ENCODE results near the gene B4GALT2.

The B4GALT2 gene

GRCh38 chr1:43980255-43981134 lies 1.5 kb downstream of the B4GALT2 start:
- H2AFZ ChIP-seq (ENCODE audit: low read depth, low read length): no peak overlapping the region
- H3K36me3 ChIP-seq (ENCODE audit: control insufficient read depth in 1 of 2, insufficient read depth in 2 of 2, low read depth in 1 of 2, low read length in 2 of 2): peaks cover 45 to 73% of the 10 kb centered on the region in 2 experiments
- no peak overlapping the region for H4K8ac ChIP-seq (ENCODE audit: low read length)
- no peak overlapping the region for H2AK5ac ChIP-seq (ENCODE audit: low read length, severe bottlenecking)
- peak overlapping the region in 1 of 2 experiments; percentile 86 for H3K18ac ChIP-seq (ENCODE audit: low read depth in 1 of 2, low read length in 2 of 2)
- no peaks in the 10 kb centered on the region for H3K9me3 ChIP-seq (ENCODE audit: control insufficient read depth, low read length)
- no peaks in the 10 kb centered on the region for H3K27me3 ChIP-seq (ENCODE audit: control insufficient read depth in 1 of 2, insufficient read depth in 1 of 2, low read length in 2 of 2)
- H3K27ac ChIP-seq (ENCODE audit: low read length, poor library complexity, severe bottlenecking): no peak overlapping the region
- H4K91ac ChIP-seq (ENCODE audit: low read length): peak overlapping the region; percentile 31
- no peak overlapping the region for H2BK5ac ChIP-seq (ENCODE audit: low read depth, low read length, poor library complexity, severe bottlenecking)
- no peak overlapping the region for H2BK120ac ChIP-seq (ENCODE audit: low read depth, low read length)
- H3K4me3 ChIP-seq (ENCODE audit: insufficient read depth in 1 of 2, low read depth in 1 of 2, low read length in 2 of 2): peak overlapping the region; percentile 73 to 85
- H2BK15ac ChIP-seq (ENCODE audit: low read depth, poor library complexity, severe bottlenecking): no peak overlapping the region
- peaks cover 52% of the 10 kb centered on the region for H3K4me1 ChIP-seq (ENCODE audit: control insufficient read depth, insufficient read depth, low read depth, low read length)
- H2BK12ac ChIP-seq (ENCODE audit: low read length in 2 of 2): peak overlapping the region in 1 of 2 experiments; percentile 22
- peak overlapping the region in 1 of 2 experiments; percentile 86 for H3K14ac ChIP-seq (ENCODE audit: low read length in 2 of 2)
- peak overlapping the region; percentile 48 to 71 for H3K4ac ChIP-seq (ENCODE audit: low read depth in 1 of 2, low read length in 2 of 2)
- no peak overlapping the region for H3K23ac ChIP-seq (ENCODE audit: low read length in 2 of 2)
- H3K4me2 ChIP-seq (ENCODE audit: low read length, poor library complexity, severe bottlenecking): peak overlapping the region; percentile 77
- H3K79me1 ChIP-seq (replicated peaks; ENCODE audit: low read length, poor library complexity, severe bottlenecking): peaks cover 49% of the 10 kb centered on the region
- DNase-seq: peak; percentile 50
- 85% methylated on average over 13 of the region's 13 CpGs for WGBS
- H3K9ac ChIP-seq (ENCODE audit: low read length): peak overlapping the region; percentile 85

DNA sequence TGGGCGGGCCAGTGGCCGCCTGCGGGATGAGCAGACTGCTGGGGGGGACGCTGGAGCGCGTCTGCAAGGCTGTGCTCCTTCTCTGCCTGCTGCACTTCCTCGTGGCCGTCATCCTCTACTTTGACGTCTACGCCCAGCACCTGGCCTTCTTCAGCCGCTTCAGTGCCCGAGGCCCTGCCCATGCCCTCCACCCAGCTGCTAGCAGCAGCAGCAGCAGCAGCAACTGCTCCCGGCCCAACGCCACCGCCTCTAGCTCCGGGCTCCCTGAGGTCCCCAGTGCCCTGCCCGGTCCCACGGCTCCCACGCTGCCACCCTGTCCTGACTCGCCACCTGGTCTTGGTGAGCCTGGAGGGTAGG lies 2.1 kb downstream of the B4GALT2 start:
- no peak overlapping the region for H3K14ac ChIP-seq (ENCODE audit: low read length in 2 of 2)
- no peak overlapping the region for H3K23ac ChIP-seq (ENCODE audit: low read length in 2 of 2)
- H4K8ac ChIP-seq (ENCODE audit: low read length): no peak overlapping the region
- no peak overlapping the region for H3K18ac ChIP-seq (ENCODE audit: low read depth in 1 of 2, low read length in 2 of 2)
- H2AK5ac ChIP-seq (ENCODE audit: low read length, severe bottlenecking): no peak overlapping the region
- H4K91ac ChIP-seq (ENCODE audit: low read length): no peak overlapping the region
- H2BK15ac ChIP-seq (ENCODE audit: low read depth, poor library complexity, severe bottlenecking): no peak overlapping the region
- H3K27ac ChIP-seq (ENCODE audit: low read length, poor library complexity, severe bottlenecking): no peak overlapping the region
- WGBS: 93% methylated on average over 20 of the region's 20 CpGs
- no peak overlapping the region for H3K4me3 ChIP-seq (ENCODE audit: insufficient read depth in 1 of 2, low read depth in 1 of 2, low read length in 2 of 2)
- no peak overlapping the region for H2AFZ ChIP-seq (ENCODE audit: low read depth, low read length)
- no peaks in the 10 kb centered on the region for H3K9me3 ChIP-seq (ENCODE audit: control insufficient read depth, low read length)
- no peaks in the 10 kb centered on the region for H3K27me3 ChIP-seq (ENCODE audit: control insufficient read depth in 1 of 2, insufficient read depth in 1 of 2, low read length in 2 of 2)
- H3K4ac ChIP-seq (ENCODE audit: low read depth in 1 of 2, low read length in 2 of 2): peak overlapping the region in 1 of 2 experiments; percentile 48
- H3K4me2 ChIP-seq (ENCODE audit: low read length, poor library complexity, severe bottlenecking): no peak overlapping the region
- peaks cover 49 to 75% of the 10 kb centered on the region in 2 experiments for H3K36me3 ChIP-seq (ENCODE audit: control insufficient read depth in 1 of 2, insufficient read depth in 2 of 2, low read depth in 1 of 2, low read length in 2 of 2)
- peaks cover 47% of the 10 kb centered on the region for H3K4me1 ChIP-seq (ENCODE audit: control insufficient read depth, insufficient read depth, low read depth, low read length)
- no peak overlapping the region for H3K9ac ChIP-seq (ENCODE audit: low read length)
- no peak overlapping the region for H2BK12ac ChIP-seq (ENCODE audit: low read length in 2 of 2)
- no peak overlapping the region for H2BK5ac ChIP-seq (ENCODE audit: low read depth, low read length, poor library complexity, severe bottlenecking)
- DNase-seq: no peak
- peaks cover 45% of the 10 kb centered on the region for H3K79me1 ChIP-seq (replicated peaks; ENCODE audit: low read length, poor library complexity, severe bottlenecking)
- no peak overlapping the region for H2BK120ac ChIP-seq (ENCODE audit: low read depth, low read length)

GRCh38 chr1:43981636-43982035 lies 2.6 kb downstream of the B4GALT2 start:
- Histone ChIP-seq H4K8ac (ENCODE audit: low read length) (no peak overlapping the region), H3K9ac (ENCODE audit: low read length) (no peak overlapping the region), H3K23ac (ENCODE audit: low read length in 2 of 2) (no peak overlapping the region), H2AK5ac (ENCODE audit: low read length, severe bottlenecking) (no peak overlapping the region), H3K27ac (ENCODE audit: low read length, poor library complexity, severe bottlenecking) (no peak overlapping the region), H2AFZ (ENCODE audit: low read depth, low read length) (no peak overlapping the region), H3K36me3 (ENCODE audit: control insufficient read depth in 1 of 2, insufficient read depth in 2 of 2, low read depth in 1 of 2, low read length in 2 of 2) (peaks cover 49 to 72% of the 10 kb centered on the region in 2 experiments), H2BK5ac (ENCODE audit: low read depth, low read length, poor library complexity, severe bottlenecking) (no peak overlapping the region), H3K14ac (ENCODE audit: low read length in 2 of 2) (no peak overlapping the region), H3K4me2 (ENCODE audit: low read length, poor library complexity, severe bottlenecking) (no peak overlapping the region), H2BK12ac (ENCODE audit: low read length in 2 of 2) (no peak overlapping the region), H3K27me3 (ENCODE audit: control insufficient read depth in 1 of 2, insufficient read depth in 1 of 2, low read length in 2 of 2) (no peaks in the 10 kb centered on the region), H2BK15ac (ENCODE audit: low read depth, poor library complexity, severe bottlenecking) (no peak overlapping the region), H3K79me1 (replicated peaks; ENCODE audit: low read length, poor library complexity, severe bottlenecking) (peaks cover 42% of the 10 kb centered on the region), H4K91ac (ENCODE audit: low read length) (no peak overlapping the region), H3K4me3 (ENCODE audit: insufficient read depth in 1 of 2, low read depth in 1 of 2, low read length in 2 of 2) (no peak overlapping the region), H3K4me1 (ENCODE audit: control insufficient read depth, insufficient read depth, low read depth, low read length) (peaks cover 42% of the 10 kb centered on the region), H3K18ac (ENCODE audit: low read depth in 1 of 2, low read length in 2 of 2) (no peak overlapping the region), H3K4ac (ENCODE audit: low read depth in 1 of 2, low read length in 2 of 2) (no peak overlapping the region), H2BK120ac (ENCODE audit: low read depth, low read length) (no peak overlapping the region), H3K9me3 (ENCODE audit: control insufficient read depth, low read length) (no peaks in the 10 kb centered on the region)
- DNase-seq: no peak
- whole genome bisulfite sequencing: 97% methylated on average over 14 of the region's 20 CpGs

DNA sequence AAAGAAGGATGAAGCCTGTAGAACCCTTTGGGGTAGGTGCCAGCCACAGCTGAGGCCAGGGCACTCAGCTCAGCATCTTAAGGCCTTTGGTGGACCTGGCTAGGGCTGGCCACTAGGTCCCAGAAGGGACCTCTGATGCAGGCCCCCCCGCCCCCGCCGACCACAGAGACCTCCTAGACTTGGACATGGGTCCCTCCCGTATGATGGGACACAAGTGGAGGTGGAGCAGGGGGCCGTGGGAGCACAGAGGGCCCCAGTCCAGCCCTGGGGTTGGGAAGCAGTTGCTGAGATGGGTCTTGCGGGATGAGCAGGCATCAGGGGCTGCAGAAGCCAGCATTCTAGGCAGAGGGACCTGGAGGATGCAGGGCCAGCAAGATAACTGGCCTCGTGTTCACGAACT lies 3.2 kb downstream of the B4GALT2 start:
- H3K9me3 ChIP-seq (ENCODE audit: control insufficient read depth, low read length): no peaks in the 10 kb centered on the region
- 94% methylated on average over 8 of the region's 8 CpGs for WGBS

More for the DNA sequence above, 3.2 kb downstream of the B4GALT2 start:
- Histone ChIP-seq H2AK5ac (ENCODE audit: low read length, severe bottlenecking) (no peak overlapping the region), H3K18ac (ENCODE audit: low read depth in 1 of 2, low read length in 2 of 2) (no peak overlapping the region), H2BK120ac (ENCODE audit: low read depth, low read length) (no peak overlapping the region), H3K27ac (ENCODE audit: low read length, poor library complexity, severe bottlenecking) (no peak overlapping the region), H2AFZ (ENCODE audit: low read depth, low read length) (no peak overlapping the region), H3K4me1 (ENCODE audit: control insufficient read depth, insufficient read depth, low read depth, low read length) (peaks cover 44% of the 10 kb centered on the region), H3K23ac (ENCODE audit: low read length in 2 of 2) (no peak overlapping the region), H4K91ac (ENCODE audit: low read length) (no peak overlapping the region), H3K14ac (ENCODE audit: low read length in 2 of 2) (no peak overlapping the region), H3K27me3 (ENCODE audit: control insufficient read depth in 1 of 2, insufficient read depth in 1 of 2, low read length in 2 of 2) (no peaks in the 10 kb centered on the region), H3K36me3 (ENCODE audit: control insufficient read depth in 1 of 2, insufficient read depth in 2 of 2, low read depth in 1 of 2, low read length in 2 of 2) (peaks cover 49 to 69% of the 10 kb centered on the region in 2 experiments), H3K4me3 (ENCODE audit: insufficient read depth in 1 of 2, low read depth in 1 of 2, low read length in 2 of 2) (no peak overlapping the region), H4K8ac (ENCODE audit: low read length) (no peak overlapping the region), H2BK12ac (ENCODE audit: low read length in 2 of 2) (no peak overlapping the region), H3K4me2 (ENCODE audit: low read length, poor library complexity, severe bottlenecking) (no peak overlapping the region), H3K4ac (ENCODE audit: low read depth in 1 of 2, low read length in 2 of 2) (no peak overlapping the region), H2BK5ac (ENCODE audit: low read depth, low read length, poor library complexity, severe bottlenecking) (no peak overlapping the region), H2BK15ac (ENCODE audit: low read depth, poor library complexity, severe bottlenecking) (no peak overlapping the region), H3K9ac (ENCODE audit: low read length) (no peak overlapping the region), H3K79me1 (replicated peaks; ENCODE audit: low read length, poor library complexity, severe bottlenecking) (peaks cover 36% of the 10 kb centered on the region)
- no peak for DNase-seq

Measured in mesenchymal stem cell (in vitro differentiated cells and primary cell).